Mesodermal cell (in vitro differentiated cells): ENCODE results near the gene ZNF282.

ENCODE experiments used
- H3K27ac ChIP-seq: 2 replicates; pipeline ENCODE4 v1.7.0; 2013; ENCODE audit warnings: mild to moderate bottlenecking, low read depth, low read length, moderate library complexity; ENCODE audit not compliant: severe bottlenecking
- H3K36me3 ChIP-seq: 2 replicates; pipeline ENCODE4 v1.7.1; 2013; ENCODE audit warnings: mild to moderate bottlenecking, low read length, moderate library complexity; ENCODE audit not compliant: control insufficient read depth, insufficient read depth
- H3K4me1 ChIP-seq: one replicate; pipeline ENCODE4 v1.7.1; 2013; ENCODE audit warnings: mild to moderate bottlenecking, low read length; ENCODE audit not compliant: insufficient read depth, control insufficient read depth, poor library complexity, severe bottlenecking
- H3K4me3 ChIP-seq: 2 replicates; pipeline ENCODE4 v1.7.0; 2013; ENCODE audit warnings: low read length, control low read depth, mild to moderate bottlenecking; ENCODE audit not compliant: insufficient read depth, poor library complexity, severe bottlenecking; ENCODE audit errors: extremely low read depth
- H3K9me3 ChIP-seq: 2 replicates; pipeline ENCODE4 v1.7.1; 2013; ENCODE audit warnings: mild to moderate bottlenecking, low read length, moderate library complexity; ENCODE audit not compliant: control insufficient read depth
- WGBS, 2 experiments: methylation state at CpG; one replicate each; pipeline ENCODE4 v1.1.5; 2013; ENCODE audit warnings: missing lambda C conversion rate in 2 of 2; ENCODE audit not compliant: insufficient coverage in 2 of 2; 5-methylcytosine and 5-hydroxymethylcytosine counted together

Gene ZNF282

GRCh38 chr7:149209518-149210269 is 14.3 kb downstream of the ZNF282 start:
- 80 to 84% methylated on average over 4 to 5 of the region's 7 CpGs for WGBS, 2 experiments
- Histone ChIP-seq H3K4me3 (no peak overlapping the region), H3K27ac (peak overlapping the region; percentile 87), H3K9me3 (no peaks in the 10 kb centered on the region), H3K36me3 (peaks cover 94% of the 10 kb centered on the region), H3K4me1 (no peaks in the 10 kb centered on the region)

DNA sequence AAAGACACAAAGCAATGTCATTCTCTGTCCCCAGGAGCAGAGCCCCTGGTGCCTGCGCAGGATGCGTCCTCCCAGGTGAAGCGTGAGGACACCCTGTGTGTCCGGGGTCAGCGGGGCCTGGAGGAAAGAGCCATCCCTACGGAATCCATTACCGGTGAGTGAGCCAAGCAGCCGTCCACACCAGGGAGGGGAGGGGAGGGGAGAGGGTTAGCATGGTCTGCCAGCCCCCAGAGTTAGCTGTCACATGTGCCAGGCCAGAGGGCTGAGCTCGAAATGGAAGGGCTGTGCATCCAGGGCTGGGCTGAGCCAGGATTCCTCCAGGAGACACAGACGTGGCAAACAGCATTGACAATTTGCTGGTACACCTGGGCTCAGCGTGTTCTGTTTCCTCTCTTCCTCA is 15.2 kb downstream of the ZNF282 start:
- Histone ChIP-seq H3K27ac (no peak overlapping the region), H3K36me3 (peaks cover 97% of the 10 kb centered on the region), H3K9me3 (no peaks in the 10 kb centered on the region), H3K4me1 (no peaks in the 10 kb centered on the region), H3K4me3 (no peak overlapping the region)
- WGBS, 2 experiments = 91 to 97% methylated on average over 10 to 11 of the region's 11 CpGs

DNA sequence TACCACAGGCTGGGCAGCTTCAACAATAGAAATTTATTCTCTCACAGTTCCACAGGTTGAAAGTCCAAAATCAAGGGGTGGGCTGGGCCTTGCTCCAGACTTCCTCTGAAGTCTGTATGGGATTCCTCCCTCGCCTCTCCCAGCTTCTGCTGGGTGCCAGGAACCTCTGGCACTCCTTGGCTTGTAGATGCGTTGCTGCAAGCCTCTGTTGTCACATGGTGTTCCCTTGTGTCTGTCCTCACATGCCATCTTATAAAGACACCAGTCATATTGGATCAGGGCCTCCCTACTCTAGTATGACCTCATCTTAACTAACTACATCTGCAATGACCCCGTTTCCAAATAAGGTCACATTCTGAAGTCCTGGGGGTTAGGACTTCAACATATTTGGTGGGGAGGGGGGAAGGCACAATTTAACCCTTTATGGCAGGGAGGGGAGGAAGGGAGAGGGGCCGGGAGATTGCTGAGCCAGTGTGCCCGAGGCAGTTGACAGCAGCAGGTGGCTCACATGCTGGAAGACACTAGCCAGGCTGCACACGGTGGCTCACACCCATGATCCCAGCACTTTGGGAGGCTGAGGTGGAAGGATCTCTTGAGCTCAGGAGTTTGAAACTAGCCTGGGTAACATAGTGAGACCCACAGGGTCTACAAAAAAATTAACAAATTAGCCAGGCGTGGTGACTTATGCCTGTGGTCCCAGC is 18.8 kb downstream of the ZNF282 start:
- Histone ChIP-seq H3K4me3 (no peak overlapping the region), H3K4me1 (no peaks in the 10 kb centered on the region), H3K27ac (no peak overlapping the region), H3K9me3 (no peaks in the 10 kb centered on the region), H3K36me3 (peaks cover 100% of the 10 kb centered on the region)
- 84 to 85% methylated on average over 5 to 6 of the region's 7 CpGs for WGBS, 2 experiments

GRCh38 chr7:149216402-149216801 is 21.1 kb downstream of the ZNF282 start:
- Histone ChIP-seq H3K4me1 (peaks cover 12% of the 10 kb centered on the region), H3K9me3 (no peaks in the 10 kb centered on the region), H3K4me3 (no peak overlapping the region), H3K36me3 (peaks cover 98% of the 10 kb centered on the region), H3K27ac (peak overlapping the region; percentile 62)
- 100% methylated on average over 1 of the region's 2 CpGs for WGBS, 2 experiments

DNA sequence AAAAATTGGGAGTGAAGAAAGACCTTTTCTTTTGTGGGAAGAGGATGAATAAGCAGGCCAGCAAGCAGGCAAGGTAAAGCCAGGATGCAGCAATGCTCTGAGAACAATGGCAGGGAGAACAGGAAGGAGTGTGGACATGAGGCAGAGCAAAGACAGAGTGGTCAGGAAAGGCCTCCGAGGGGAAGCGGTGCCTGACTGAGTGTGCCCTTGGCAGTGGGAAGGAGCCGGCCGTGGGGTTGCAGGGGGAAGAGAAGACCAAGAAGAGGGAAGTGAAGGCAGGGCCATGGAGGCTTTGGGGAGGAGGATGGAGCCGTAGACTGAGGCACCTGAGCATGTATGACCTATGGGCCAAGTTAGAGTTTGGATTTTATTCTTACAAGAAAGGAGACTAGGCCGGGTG is 22.2 kb downstream of the ZNF282 start:
- WGBS, 2 experiments = 94% methylated on average over 6 of the region's 6 CpGs
- Histone ChIP-seq H3K27ac (no peak overlapping the region), H3K36me3 (peaks cover 95% of the 10 kb centered on the region), H3K4me3 (no peak overlapping the region), H3K9me3 (no peaks in the 10 kb centered on the region), H3K4me1 (peaks cover 12% of the 10 kb centered on the region)

GRCh38 chr7:149218469-149219420 is 23.4 kb downstream of the ZNF282 start:
- Histone ChIP-seq H3K4me3 (no peak overlapping the region), H3K9me3 (no peaks in the 10 kb centered on the region), H3K27ac (no peak overlapping the region), H3K4me1 (peaks cover 12% of the 10 kb centered on the region), H3K36me3 (peaks cover 88% of the 10 kb centered on the region)
- WGBS, 2 experiments = 86 to 90% methylated on average over 4 to 6 of the region's 10 CpGs

DNA sequence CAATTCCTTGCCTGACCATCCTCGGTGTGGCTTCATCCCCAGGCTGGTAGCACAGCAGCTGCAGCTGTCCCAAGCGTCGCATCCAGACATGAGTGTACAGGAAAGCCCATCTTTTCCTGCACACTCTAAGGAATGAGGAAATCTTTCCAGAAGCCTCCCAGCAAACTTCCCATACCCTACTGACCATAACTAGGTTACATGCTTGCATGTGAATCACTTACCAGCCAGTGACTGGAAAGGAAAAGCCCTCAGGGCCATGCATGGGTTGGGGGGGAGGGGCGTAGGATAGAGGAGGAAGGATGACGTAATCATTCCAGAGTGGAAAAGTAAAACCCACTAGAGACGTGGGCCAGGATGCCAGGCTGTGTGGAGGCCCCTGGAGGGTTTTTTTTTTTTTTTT is 25.2 kb downstream of the ZNF282 start:
- Histone ChIP-seq H3K4me3 (no peak overlapping the region), H3K4me1 (peaks cover 12% of the 10 kb centered on the region), H3K27ac (peak overlapping the region; percentile 41), H3K36me3 (peaks cover 85% of the 10 kb centered on the region), H3K9me3 (no peaks in the 10 kb centered on the region)
- 87 to 92% methylated on average over 5 to 6 of the region's 6 CpGs for WGBS, 2 experiments

DNA sequence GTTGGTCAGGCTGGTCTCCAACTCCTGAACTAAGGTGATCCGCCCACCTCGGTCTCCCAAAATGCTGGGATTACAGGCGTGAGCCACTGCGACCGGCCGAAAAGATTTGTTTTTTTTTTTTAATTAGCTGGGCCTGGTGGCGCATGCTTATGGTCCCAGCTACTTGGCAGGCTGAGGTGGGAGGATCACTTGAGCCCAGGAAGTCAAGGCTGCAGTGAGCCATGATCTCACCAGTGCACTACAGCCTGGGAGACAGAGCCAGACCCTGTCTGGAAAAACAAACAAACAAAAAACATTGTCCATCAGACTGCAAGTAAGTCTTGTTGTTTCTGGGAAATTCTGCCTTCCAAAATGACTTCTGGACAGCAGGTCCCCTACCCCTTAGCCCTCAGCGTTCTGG is 27.8 kb downstream of the ZNF282 start:
- Histone ChIP-seq H3K27ac (no peak overlapping the region), H3K4me1 (peaks cover 12% of the 10 kb centered on the region), H3K4me3 (no peak overlapping the region), H3K36me3 (peaks cover 63% of the 10 kb centered on the region), H3K9me3 (no peaks in the 10 kb centered on the region)
- 90 to 92% methylated on average over 8 of the region's 8 CpGs for WGBS, 2 experiments

DNA sequence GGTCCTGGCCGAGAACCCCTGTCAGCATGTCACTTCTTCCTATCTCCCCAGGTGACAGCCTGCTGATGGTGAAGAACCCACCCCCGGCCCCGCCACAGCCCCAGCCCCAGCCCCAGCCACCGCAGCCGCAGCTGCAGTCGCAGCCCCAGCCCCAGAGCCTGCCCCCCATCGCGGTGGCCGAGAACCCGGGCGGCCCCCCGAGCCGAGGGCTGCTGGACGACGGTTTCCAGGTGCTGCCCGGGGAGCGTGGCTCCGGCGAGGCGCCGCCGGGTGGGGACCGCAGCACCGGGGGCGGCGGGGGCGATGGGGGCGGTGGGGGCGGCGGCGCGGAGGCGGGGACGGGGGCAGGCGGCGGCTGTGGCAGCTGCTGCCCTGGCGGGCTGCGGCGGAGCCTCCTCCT is 28.4 kb downstream of the ZNF282 start:
- 96% methylated on average over 10 of the region's 39 CpGs; no CpG with 5 or more reads in 1 of the 2 experiments for WGBS, 2 experiments
- Histone ChIP-seq H3K36me3 (peaks cover 58% of the 10 kb centered on the region), H3K27ac (no peak overlapping the region), H3K4me3 (no peak overlapping the region), H3K9me3 (no peaks in the 10 kb centered on the region), H3K4me1 (peaks cover 12% of the 10 kb centered on the region)

- H3K4me1 ChIP-seq = peaks cover 12% of the 10 kb centered on the region
- H3K27ac ChIP-seq = no peak overlapping the region
- no peak overlapping the region for H3K4me3 ChIP-seq
- H3K36me3 ChIP-seq = peaks cover 52% of the 10 kb centered on the region
- H3K9me3 ChIP-seq = no peaks in the 10 kb centered on the region
- 96 to 97% methylated on average over 37 of the region's 37 CpGs for WGBS, 2 experiments
These were observed 29.0 kb downstream of the ZNF282 start for GRCh38 chr7:149224352-149224751.
